ENCODE results near the gene TTLL9. TPM values are rescaled to one million over a fixed set of nuclear protein-coding genes. Genes with fewer than 3 reads are reported as not detected.
"Not testable (repeated sequence)": the region's sequence is repeated elsewhere in the genome, so short reads cannot be mapped to it uniquely, and the experiment has no call there.

Gene TTLL9
- total RNA-seq, 2 donors from 2014 or later = not detected

- H3K9me3 ChIP-seq (ENCODE audit: control insufficient read depth, low read length, poor library complexity, severe bottlenecking); H3K4me3 Mint-ChIP-seq; H3K27ac Mint-ChIP-seq; H3K4me1 Mint-ChIP-seq; ATAC-seq; DNase-seq; H3K36me3 Mint-ChIP-seq (ENCODE audit: low read depth): not testable (repeated sequence)
- H3K27me3 Mint-ChIP-seq = peaks cover 49% of the 10 kb centered on the region
Observed at GRCh38 chr20:31917962-31918412, 47.6 kb downstream of the TTLL9 start.

GRCh38 chr20:31918466-31919105 lies 48.2 kb downstream of the TTLL9 start:
- ATAC-seq (no peak), DNase-seq (no peak)
- no peaks in the 10 kb centered on the region for H3K9me3 ChIP-seq (ENCODE audit: control insufficient read depth, low read length, poor library complexity, severe bottlenecking)
- Mint-ChIP-seq H3K4me3 (no peak overlapping the region), H3K36me3 (ENCODE audit: low read depth) (peaks cover 4% of the 10 kb centered on the region), H3K4me1 (no peaks in the 10 kb centered on the region), H3K27me3 (peaks cover 54% of the 10 kb centered on the region), H3K27ac (no peak overlapping the region)

DNA sequence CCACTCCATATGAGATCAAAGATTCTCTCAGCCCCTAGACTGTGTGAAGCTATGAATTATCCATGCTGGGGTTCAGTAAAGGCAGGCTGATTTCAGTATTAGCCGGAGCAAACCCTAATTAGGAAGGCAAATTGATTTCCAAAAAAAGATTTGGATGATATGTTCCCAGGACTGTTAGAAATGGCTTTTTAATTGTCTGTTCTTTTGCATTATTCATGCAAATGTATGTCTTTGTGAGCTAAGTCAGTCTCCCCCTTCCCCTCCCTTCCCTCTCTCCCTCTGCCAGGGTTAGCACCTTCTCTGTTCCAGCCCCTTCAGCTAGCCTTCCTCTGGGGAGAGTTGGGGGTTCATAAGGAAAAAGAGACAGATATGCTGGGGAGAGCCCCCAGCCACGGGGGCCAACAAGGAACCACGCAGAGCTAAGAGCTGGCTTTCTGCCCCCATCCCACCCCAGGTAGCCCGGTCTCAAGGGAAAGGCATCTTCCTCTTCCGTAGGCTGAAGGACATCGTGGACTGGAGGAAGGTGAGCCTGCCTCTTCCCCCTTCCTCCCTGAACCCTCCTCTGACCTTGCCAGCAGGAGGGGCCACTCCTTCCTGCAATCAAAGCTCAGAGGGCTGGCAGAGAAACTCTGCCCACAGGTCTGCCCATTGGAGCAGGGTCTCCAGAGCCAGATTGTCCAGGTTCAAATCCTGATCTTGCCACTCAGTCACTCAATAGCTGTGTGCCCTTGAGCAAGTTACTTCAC lies 49.1 kb downstream of the TTLL9 start:
- ATAC-seq (no peak), DNase-seq (no peak)
- Mint-ChIP-seq H3K36me3 (ENCODE audit: low read depth) (peaks cover 10% of the 10 kb centered on the region), H3K4me3 (peak overlapping the region; percentile 67), H3K4me1 (peaks cover 4% of the 10 kb centered on the region), H3K27me3 (peaks cover 57% of the 10 kb centered on the region), H3K27ac (no peak overlapping the region)
- no peaks in the 10 kb centered on the region for H3K9me3 ChIP-seq (ENCODE audit: control insufficient read depth, low read length, poor library complexity, severe bottlenecking)

DNA sequence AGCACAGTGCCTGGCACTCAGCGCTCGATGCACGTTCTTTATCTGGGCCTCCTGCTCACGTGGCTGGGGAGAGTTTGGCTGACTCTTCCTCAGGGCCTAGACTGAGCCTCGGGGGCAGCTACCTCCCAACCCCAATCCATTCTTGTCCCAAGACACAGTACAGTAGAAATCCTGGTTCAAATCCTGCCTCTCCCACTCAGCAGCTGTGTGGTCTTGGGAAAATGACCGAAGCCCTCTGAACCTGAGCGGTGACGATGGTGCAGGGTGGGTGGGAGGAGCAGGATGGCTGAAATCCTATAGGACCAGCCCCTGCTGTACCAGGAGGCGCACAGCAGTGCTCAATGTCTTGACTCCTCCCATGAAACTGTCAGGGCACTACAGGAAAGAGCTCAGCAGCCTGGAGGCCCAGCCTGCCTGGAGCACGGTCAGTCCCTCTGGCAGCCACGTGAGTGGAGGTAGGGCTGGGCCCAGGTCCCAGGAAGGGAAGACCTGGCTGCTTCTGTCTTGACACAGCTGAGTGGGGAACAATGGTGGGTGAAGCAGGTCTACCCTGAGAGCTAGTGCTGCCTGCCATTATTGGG lies 49.9 kb downstream of the TTLL9 start:
- Mint-ChIP-seq H3K27me3 (peaks cover 64% of the 10 kb centered on the region), H3K4me1 (peaks cover 4% of the 10 kb centered on the region), H3K36me3 (ENCODE audit: low read depth) (peaks cover 10% of the 10 kb centered on the region), H3K27ac (no peak overlapping the region), H3K4me3 (peak overlapping the region; percentile 67)
- DNase-seq = no peak
- no peaks in the 10 kb centered on the region for H3K9me3 ChIP-seq (ENCODE audit: control insufficient read depth, low read length, poor library complexity, severe bottlenecking)
- ATAC-seq = no peak

DNA sequence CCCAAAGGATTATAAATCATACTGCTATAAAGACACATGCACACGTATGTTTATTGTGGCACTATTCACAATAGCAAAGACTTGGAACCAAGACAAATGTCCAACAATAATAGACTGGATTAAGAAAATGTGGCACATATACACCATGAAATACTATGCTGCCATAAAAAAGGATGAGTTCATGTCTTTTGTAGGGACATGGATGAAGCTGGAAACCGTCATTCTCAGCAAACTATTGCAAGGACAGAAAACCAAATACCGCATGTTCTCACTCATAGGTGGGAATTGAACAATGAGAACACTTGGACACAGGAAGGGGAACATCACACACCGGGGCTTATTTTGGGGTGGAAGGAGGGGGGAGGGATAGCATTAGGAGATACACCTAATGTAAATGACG lies 51.0 kb downstream of the TTLL9 start:
- ATAC-seq; H3K9me3 ChIP-seq (ENCODE audit: control insufficient read depth, low read length, poor library complexity, severe bottlenecking); H3K27ac Mint-ChIP-seq; DNase-seq; H3K4me3 Mint-ChIP-seq; H3K4me1 Mint-ChIP-seq: not testable (repeated sequence)
- peaks cover 76% of the 10 kb centered on the region for H3K27me3 Mint-ChIP-seq
- peaks cover 10% of the 10 kb centered on the region for H3K36me3 Mint-ChIP-seq (ENCODE audit: low read depth)

GRCh38 chr20:31922181-31922580 lies 51.7 kb downstream of the TTLL9 start:
- H3K27me3 Mint-ChIP-seq = peaks cover 76% of the 10 kb centered on the region
- DNase-seq = no peak
- no peaks in the 10 kb centered on the region for H3K9me3 ChIP-seq (ENCODE audit: control insufficient read depth, low read length, poor library complexity, severe bottlenecking)
- H3K27ac Mint-ChIP-seq = no peak overlapping the region
- no peak overlapping the region for H3K4me3 Mint-ChIP-seq
- H3K4me1 Mint-ChIP-seq = peaks cover 4% of the 10 kb centered on the region
- ATAC-seq = no peak
- peaks cover 10% of the 10 kb centered on the region for H3K36me3 Mint-ChIP-seq (ENCODE audit: low read depth)

GRCh38 chr20:31922588-31922987 lies 52.2 kb downstream of the TTLL9 start:
- DNase-seq = no peak
- Mint-ChIP-seq H3K36me3 (ENCODE audit: low read depth) (peaks cover 10% of the 10 kb centered on the region), H3K27me3 (peaks cover 72% of the 10 kb centered on the region), H3K27ac (no peak overlapping the region), H3K4me3 (no peak overlapping the region), H3K4me1 (peaks cover 4% of the 10 kb centered on the region)
- ATAC-seq = no peak
- H3K9me3 ChIP-seq (ENCODE audit: control insufficient read depth, low read length, poor library complexity, severe bottlenecking) = no peaks in the 10 kb centered on the region

DNA sequence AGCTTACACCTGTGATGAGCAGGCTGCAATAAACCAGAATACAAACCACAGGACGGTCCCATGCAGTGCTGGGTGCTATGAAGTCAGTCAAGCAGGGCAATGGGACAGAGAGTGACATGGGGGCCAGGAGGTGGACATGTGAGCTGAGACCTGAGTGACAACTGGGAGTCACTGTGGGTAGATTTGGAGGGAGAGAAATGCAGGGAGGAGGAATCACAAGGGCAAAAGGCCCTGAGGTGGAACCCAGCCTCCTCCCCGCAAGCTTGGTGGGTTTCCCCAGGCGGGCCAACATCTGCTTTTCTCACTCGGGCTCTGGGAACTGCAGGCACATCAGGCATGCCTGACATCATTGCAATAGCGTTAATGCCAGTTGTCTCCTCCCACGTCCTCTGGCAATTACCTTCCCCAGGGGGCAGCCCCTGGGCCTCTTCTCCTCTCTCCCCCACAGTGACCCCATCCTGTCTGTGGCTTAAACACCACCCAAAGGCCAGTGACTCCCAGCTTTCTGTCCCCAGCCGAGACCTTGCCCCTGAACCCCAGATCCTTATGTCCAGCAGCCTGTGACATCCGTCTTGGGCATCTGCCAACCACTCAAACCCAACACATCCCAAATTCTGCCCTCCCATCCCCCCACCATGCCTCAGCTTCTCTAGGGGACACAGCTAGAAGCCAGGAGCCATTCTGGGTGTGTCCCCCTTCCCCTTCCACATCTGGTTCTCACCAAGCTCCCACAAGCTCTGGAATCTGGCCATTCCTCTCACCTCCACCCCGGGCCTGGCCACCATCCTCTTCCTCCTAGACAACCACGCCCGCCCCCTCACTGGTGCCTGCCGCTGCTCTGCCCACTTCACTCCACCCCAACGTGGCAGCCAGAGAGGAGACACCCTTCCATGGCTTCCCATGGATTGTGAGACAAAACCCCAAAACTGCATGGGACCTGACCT lies 53.2 kb downstream of the TTLL9 start:
- Mint-ChIP-seq H3K27me3 (peaks cover 64% of the 10 kb centered on the region), H3K4me3 (no peak overlapping the region), H3K27ac (no peak overlapping the region), H3K36me3 (ENCODE audit: low read depth) (peaks cover 8% of the 10 kb centered on the region), H3K4me1 (peaks cover 4% of the 10 kb centered on the region)
- DNase-seq (no peak), ATAC-seq (no peak)
- H3K9me3 ChIP-seq (ENCODE audit: control insufficient read depth, low read length, poor library complexity, severe bottlenecking) = no peaks in the 10 kb centered on the region

GRCh38 chr20:31924561-31924960 lies 54.1 kb downstream of the TTLL9 start:
- Mint-ChIP-seq H3K27me3 (peaks cover 62% of the 10 kb centered on the region), H3K4me3 (no peak overlapping the region), H3K27ac (no peak overlapping the region), H3K36me3 (ENCODE audit: low read depth) (peaks cover 8% of the 10 kb centered on the region), H3K4me1 (peaks cover 4% of the 10 kb centered on the region)
- ATAC-seq = no peak
- H3K9me3 ChIP-seq (ENCODE audit: control insufficient read depth, low read length, poor library complexity, severe bottlenecking) = no peaks in the 10 kb centered on the region
- DNase-seq = no peak

- peaks cover 6% of the 10 kb centered on the region for H3K36me3 Mint-ChIP-seq (ENCODE audit: low read depth)
- H3K4me1 Mint-ChIP-seq = peaks cover 4% of the 10 kb centered on the region
- H3K9me3 ChIP-seq (ENCODE audit: control insufficient read depth, low read length, poor library complexity, severe bottlenecking) = no peaks in the 10 kb centered on the region
- DNase-seq = no peak
- ATAC-seq = no peak
- H3K27me3 Mint-ChIP-seq = peaks cover 56% of the 10 kb centered on the region
- no peak overlapping the region for H3K27ac Mint-ChIP-seq
- no peak overlapping the region for H3K4me3 Mint-ChIP-seq
Observed at GRCh38 chr20:31925631-31926030, 55.2 kb downstream of the TTLL9 start.

DNA sequence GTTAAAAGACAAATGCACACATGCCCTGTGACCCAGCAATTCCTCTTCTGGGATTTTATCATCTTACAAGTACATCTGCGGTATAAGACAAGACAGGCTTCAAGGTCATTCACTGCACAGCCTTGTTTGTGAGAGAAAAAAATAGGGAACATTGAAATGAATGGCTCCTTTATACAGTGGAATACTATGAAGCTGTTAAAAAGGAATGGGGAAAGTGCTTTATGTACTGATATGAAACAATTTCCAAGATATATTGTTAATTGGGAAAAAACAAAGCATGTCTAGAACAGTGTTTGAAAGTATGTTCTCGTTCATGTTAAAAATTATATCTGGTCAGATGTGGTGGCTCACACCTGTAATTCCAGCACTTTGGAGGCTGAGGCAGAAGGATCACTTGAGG lies 56.1 kb downstream of the TTLL9 start:
- Mint-ChIP-seq H3K4me1 (peaks cover 4% of the 10 kb centered on the region), H3K36me3 (ENCODE audit: low read depth) (peaks cover 6% of the 10 kb centered on the region), H3K4me3 (no peak overlapping the region), H3K27me3 (peaks cover 60% of the 10 kb centered on the region), H3K27ac (no peak overlapping the region)
- DNase-seq (no peak), ATAC-seq (no peak)
- no peaks in the 10 kb centered on the region for H3K9me3 ChIP-seq (ENCODE audit: control insufficient read depth, low read length, poor library complexity, severe bottlenecking)

DNA sequence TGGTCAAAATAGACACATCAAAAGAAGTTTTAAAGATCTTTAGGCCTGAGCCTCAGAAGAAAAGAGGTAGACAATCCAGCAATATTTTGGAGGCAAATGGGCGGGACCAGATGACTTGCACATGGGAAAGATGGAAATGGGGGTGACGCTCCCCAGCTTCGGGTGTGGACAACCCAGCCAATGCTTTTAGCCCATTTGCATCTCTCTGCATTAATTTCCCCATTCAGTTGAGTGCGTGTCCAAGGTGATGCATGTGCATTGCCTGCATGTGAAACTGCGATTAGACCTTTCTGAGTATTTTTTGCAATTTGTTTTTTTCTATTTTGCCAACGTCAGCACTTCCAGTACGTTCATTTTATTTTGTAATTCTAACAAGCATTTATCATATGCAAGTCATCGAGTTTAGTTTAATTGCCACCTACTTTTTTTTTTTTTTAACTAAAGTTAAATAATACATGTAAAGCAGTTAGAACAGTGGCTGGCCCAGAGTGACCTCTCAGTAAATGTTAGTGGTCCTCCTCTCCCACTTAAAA lies 57.3 kb downstream of the TTLL9 start:
- no peak overlapping the region for H3K27ac Mint-ChIP-seq
- no peak for ATAC-seq

More for the DNA sequence above, 57.3 kb downstream of the TTLL9 start:
- no peak for DNase-seq
- H3K9me3 ChIP-seq (ENCODE audit: control insufficient read depth, low read length, poor library complexity, severe bottlenecking) = no peaks in the 10 kb centered on the region
- Mint-ChIP-seq H3K4me3 (no peak overlapping the region), H3K4me1 (peaks cover 4% of the 10 kb centered on the region), H3K27me3 (peaks cover 57% of the 10 kb centered on the region), H3K36me3 (ENCODE audit: low read depth) (peaks cover 6% of the 10 kb centered on the region)

Measured in T-helper 17 cell (primary cell).